Stimulated activated CD4-positive, alpha-beta T cell treated with anti-CD3 and anti-CD28 coated beads, Interleukin-15, amount 100 ng/mL, for 24 hours (primary cell): ENCODE measurements around the gene TMEM119.
"Not testable (repeated sequence)": the region's sequence is repeated elsewhere in the genome, so short reads cannot be mapped to it uniquely, and the experiment has no call there.

Experiments
- DNase-seq: peaks from one replicate; pipeline ENCODE4 v3.0.0-alpha.2; 2020

Gene TMEM119

DNA sequence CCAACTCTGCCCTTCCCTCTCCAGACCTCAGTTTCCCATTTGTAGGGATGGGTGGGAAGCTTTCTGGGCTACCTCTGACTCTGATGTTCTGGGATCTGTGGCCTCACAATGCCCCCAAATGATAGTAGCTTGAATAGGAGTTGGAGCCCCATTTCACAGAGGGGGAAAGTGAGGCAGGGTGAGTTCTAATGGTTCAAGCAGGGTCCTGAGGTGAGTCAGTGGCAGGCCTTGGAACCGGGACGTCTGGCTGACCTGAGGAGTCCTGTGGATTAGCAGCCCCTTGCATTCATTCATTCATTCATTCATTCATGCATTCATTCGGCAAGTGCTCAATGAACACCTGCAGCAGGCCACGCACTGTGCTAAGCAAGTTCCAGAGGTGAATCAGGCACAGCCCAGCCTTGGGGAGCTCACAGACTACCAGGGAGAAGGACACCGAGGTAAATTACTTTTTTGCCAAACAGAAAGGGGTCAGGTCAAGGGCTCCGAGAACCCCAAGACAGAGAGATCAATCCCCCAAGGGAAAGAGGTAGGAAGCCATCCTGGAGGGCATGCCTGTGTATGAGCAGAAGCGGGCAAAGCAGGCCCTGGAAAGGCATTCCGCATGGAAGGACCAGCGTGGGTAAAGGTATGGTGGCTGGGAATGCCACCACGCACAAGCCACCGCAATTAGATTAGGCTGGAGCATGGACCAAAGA is 818 bp upstream of the TMEM119 start:
- DNase-seq, result no peak

- no peak for DNase-seq
Observed at GRCh38 chr12:108596854-108597558, 878 bp downstream of the TMEM119 start.

GRCh38 chr12:108595711-108596647 is 1.9 kb downstream of the TMEM119 start:
- DNase-seq, result no peak

GRCh38 chr12:108594960-108595710 is 2.7 kb downstream of the TMEM119 start:
- no peak for DNase-seq

- no peak for DNase-seq
Observed at GRCh38 chr12:108594323-108594903, 3.5 kb downstream of the TMEM119 start.

GRCh38 chr12:108592033-108592909 is 5.6 kb downstream of the TMEM119 start:
- DNase-seq, result no peak

DNA sequence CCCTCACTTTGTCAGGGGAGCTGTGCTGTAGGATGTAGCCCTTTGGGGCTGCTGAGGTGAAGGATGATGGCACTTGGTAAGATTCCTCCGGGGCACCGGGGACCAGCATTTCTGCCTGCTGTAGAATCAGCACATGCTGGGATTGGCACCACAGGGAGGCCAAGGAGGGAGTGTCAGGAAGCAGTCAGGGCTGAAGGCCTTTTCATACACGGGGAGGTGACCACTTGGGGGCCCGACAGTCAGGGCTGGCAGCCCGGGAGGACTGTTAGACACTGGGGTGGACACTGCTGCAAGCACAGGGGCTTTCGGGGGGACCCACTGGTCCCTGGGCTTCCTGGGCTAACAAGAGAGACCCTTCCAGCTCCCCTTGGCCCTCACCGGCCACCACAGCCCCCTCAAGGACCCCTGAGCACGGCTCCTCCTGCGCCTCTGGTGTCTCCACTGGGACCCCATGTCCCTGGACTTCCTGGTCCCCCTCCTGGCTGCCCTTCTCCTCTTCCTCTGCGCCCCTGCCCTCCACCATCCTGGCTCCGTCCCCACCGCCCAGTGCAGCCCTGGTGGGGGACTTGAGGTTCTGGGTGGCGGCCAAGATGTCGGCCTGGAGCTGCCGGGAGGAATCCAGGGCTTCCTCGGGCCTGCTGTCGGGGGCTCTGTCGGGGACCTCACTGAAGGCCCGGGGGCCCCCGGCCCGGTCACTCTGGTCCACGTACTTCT is 6.5 kb downstream of the TMEM119 start:
- DNase-seq, result no peak

DNA sequence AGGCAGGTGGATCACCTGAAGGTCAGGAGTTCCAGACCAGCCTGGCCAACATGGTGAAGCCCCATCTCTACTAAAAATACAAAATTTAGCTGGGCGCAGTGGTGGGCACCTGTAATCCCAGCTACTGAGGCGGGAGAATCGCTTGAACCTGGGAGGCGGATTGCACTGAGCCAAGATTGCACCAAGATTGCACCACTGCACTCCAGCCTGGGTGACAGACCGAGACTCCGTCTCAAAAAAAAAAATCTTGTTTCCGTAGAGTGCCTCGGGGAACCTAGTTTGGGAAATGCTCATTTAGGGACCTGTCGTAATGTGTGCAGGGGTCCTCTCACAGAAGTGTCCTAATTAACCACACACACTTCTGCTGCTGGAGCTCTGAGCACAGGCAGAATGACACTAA is 7.4 kb downstream of the TMEM119 start:
- not testable (repeated sequence) for DNase-seq

DNA sequence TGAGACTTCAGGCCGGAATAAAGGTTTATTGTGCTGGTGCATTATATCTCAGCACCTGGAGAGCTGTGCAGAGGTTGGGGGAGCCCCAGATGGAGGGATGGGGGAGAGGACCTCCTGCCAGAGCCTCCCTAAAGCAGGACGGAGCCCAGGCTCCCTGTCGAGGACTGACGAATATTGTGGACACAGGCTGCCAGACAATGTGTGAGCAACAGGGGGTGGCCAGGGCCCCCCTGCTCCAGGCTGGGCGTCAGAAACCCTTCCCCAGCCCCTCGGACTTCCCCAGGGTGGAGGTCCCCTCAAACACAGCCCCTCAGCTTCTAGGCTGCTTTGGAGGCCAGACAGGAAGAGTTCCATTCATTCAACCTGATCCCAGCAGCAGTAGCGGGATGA is 8.0 kb downstream of the TMEM119 start:
- no peak for DNase-seq

DNA sequence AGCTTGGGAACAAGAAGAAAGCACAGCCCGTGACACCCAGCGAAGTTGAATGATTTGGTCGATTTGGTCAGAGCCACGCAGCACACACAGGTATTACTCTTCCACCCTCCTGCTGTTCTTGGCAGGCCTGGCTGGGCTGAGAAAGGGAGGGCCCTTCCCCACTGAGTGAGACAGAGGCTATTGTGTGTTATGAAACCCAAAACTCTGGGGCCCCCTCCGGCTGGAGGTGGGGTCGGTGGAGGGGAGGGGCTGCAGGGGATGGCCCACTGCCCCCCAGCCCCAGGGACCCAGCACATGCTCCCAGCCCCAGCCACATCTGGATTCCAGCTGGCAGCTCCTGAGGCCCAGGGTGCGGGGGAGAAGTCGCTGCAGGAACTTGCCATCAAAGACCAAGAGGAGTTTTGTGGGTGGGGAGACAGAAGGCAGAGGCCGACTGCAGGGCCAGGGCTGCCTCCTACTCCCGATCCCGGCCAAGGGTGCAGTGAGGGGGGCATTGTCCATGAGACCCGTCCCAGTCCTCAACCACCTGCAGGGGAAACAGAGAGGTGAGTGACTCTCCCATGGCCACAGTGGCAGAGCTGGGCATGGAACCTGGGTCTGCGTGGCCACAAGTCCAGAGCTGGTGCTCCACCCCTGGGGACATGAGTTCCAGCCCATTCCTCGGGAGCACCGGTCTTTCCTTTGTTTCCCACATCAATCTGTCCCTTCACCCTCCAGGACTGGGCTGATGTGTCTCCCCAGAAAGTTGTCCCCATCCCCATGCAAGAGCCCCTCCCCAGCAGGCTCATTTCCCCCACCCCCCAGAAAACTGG is 8.7 kb downstream of the TMEM119 start:
- no peak for DNase-seq

DNA sequence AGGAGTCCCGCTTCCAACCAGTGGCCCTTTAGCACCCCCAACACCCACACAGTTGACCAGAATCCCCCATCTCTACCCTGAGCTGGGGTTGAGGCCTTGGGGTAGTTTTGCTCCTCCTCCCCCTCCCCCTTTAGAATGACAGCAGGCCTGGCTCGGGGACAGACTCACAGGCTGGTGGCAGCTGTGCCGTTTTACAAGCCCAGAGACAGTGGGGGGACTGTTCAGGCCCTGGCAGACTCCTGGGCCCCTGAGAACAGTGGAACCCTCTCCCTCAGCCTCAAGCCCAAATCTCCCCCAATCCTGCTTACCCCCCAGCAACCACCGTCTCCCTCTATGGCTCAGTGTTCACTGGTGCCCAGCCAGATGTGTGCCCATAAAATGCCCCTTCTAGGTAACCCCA is 10.1 kb downstream of the TMEM119 start:
- DNase-seq, result no peak

DNA sequence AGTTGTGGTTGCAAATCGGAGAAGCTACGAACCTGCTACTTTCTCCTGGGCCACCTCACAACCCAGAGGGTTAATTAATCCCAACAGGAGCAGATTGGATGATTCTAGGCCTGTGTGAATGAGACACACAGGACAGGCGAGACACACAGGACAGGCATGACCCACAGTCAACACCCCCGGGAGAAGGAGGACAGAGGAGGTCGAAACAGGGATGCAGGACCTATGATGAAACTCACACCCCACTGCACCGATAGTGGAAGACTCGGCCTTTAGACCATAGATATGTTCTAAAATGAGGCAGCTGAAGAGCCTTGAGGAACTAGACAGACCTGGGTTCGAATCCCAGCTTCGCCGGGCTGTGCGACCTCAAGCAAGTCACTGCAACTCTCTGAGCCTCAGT is 11.6 kb downstream of the TMEM119 start:
- DNase-seq, result no peak

- no peak for DNase-seq
Observed at GRCh38 chr12:108585864-108586263, 12.0 kb downstream of the TMEM119 start.

DNA sequence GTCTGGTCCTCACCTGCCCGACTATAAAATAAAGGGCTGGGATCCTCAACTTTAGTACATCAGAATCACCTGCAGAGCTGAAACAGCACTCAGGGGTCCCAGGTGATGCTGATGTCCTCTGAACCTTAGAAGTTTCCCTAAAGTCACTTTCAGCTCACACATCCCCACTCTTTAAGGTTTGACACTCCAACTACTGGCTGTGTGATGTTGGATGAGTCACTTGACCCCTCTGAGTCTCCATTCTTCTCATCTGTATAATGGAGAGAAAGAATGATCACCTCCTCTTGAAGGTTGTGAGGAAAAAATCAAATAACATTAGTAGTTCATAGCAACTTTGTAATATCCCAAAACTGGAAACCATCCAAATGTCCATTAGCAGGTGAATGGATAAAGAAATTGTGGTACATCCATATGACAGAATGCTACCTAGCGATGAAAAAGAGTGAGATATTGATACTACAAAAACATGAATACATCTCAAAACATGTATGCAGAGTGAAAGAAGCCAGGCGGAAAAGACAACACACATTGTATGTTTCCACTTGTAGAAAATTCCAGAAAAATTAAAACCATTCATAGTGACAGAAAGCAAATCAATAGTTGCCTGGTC is 13.3 kb downstream of the TMEM119 start:
- DNase-seq, result no peak

DNA sequence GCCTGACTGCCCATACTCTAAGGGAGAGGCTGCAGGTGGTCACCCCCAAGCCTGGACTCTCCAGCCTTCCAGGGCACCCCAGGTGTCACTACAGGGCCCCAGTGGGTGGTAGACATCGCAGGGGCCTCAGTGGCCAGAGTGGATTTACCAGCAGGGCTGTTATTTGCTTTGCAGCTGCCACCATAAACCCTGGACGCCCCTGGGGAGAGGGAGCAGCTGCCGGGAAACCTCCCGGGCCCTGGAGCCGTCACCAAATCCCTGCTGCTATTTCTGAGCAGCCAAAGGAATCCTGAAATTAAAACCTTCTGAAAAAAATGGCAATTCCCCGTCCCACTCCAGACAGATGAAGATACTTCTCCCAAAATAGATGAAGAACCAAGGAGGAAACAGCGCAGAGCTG is 13.9 kb downstream of the TMEM119 start:
- DNase-seq, result no peak

DNA sequence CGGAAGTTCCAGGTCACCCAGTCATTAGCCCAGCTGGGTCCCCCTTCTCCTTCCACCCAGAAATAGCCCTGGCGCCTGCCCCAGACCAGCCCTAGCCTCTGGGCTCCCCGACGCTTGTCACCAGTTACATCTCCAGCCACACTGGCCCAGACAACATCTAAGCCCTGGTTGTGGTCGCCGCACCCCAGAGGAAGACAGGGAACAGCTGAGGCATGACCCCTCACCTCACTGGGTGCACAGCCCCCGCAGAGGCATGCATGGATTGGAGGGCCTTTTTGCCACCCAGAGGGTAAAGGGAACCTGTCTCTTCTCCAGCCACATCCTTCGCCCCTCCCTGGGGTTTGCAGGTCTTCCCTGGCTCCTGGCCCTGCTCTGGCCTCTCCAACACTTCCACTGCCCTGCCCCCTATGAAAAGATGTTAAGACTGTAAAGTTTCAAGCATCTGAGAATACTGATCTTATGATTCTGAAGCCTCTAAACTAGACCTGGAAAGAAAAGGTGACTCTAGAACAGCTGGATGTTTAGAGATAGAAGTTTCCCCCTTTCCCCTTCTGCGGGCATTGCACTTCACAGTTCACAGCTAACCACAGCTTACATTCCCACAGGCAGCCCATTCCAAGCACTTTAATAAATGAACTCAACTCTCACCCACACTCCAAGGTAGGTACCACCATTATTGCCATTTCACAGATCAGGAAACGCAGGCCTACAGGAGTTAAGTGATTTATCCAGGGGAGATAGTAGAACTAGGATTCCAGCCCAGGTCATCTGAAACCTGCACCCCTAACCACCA is 14.7 kb downstream of the TMEM119 start:
- no peak for DNase-seq

DNA sequence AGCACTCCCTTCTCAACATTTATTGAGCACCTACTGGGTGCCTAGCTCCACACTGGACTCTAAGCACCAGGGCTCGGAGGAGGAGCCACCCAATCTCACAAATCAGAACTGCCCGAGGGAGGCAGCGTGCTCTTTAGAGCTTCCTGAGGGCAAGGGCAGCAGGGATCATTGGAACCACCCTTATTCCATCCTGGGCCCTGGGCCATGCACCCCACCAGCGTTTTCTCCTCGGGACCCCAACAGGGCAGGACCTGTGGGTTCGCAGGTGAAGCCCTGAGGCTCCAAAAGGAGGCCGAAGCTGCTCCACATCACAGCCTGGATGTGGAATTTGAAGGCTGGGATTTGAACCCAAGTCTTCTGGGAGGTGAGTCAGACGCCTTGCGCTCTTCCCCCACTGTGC is 15.4 kb downstream of the TMEM119 start:
- no peak for DNase-seq
